Ovary (tissue), 9 donors: ENCODE data around the gene TENM3. TPM values are rescaled to one million over a fixed set of nuclear protein-coding genes. Genes with fewer than 3 reads are reported as not detected.
"Not testable (repeated sequence)": the region's sequence is repeated elsewhere in the genome, so short reads cannot be mapped to it uniquely, and the experiment has no call there.

Experiments
- DNase-seq, 5 donors: peaks; one replicate each; pipeline ENCODE4 v3.0.0-alpha.2; 2019 to 2020
- H3K27ac ChIP-seq, 2 donors: fragments of 200-600 bp; one replicate each; pipeline versions ENCODE4 v1.5.1 to v1.8.0; 2019 to 2022
- H3K27me3 ChIP-seq: fragments of 200-600 bp; one replicate; pipeline ENCODE4 v1.8.0; 2022
- H3K36me3 ChIP-seq: fragments of 200-600 bp; sonication (generic); one replicate; pipeline ENCODE4 v1.5.1; 2019
- H3K4me1 ChIP-seq: one replicate; pipeline ENCODE4 v1.8.1; 2013; ENCODE audit warnings: mild to moderate bottlenecking, moderate library complexity; ENCODE audit not compliant: insufficient read depth
- H3K4me3 ChIP-seq: fragments of 200-600 bp; sonication (generic); one replicate; pipeline ENCODE4 v1.5.1; 2017
- H3K9me3 ChIP-seq, 2 donors: fragments of 200-600 bp in 1 of 2; sonication (generic) in 1 of 2; one replicate each; pipeline versions ENCODE4 v1.5.1 to v1.8.1; 2013 to 2019; ENCODE audit warnings: mild to moderate bottlenecking in 1 of 2, moderate library complexity in 1 of 2
- CTCF ChIP-seq, 3 donors: fragments of 450-650 bp in 2 of 3; fragments of 200-600 bp in 1 of 3; IDR thresholded peaks; one replicate each; pipeline versions ENCODE4 v1.5.1 to v1.8.0; 2016 to 2022; ENCODE audit warnings: antibody characterized with exemption in 3 of 3, mild to moderate bottlenecking in 1 of 3
- EP300 ChIP-seq: sonication (generic); formaldehyde crosslinking; IDR thresholded peaks from one replicate; pipeline ENCODE4 v1.6.1; 2017; ENCODE audit warnings: antibody characterized with exemption
- POLR2A ChIP-seq: fragments of 450-650 bp; IDR thresholded peaks from one replicate; pipeline ENCODE4 v1.6.1; 2017; ENCODE audit warnings: antibody characterized with exemption, mild to moderate bottlenecking, moderate library complexity
- WGBS, 3 donors: extraction: QIAGEN DNeasy Blood & Tissue Kit in 1 of 3; methylation state at CpG; one replicate each; pipeline versions ENCODE4 v1.1.5 to v1.1.7; 2013 to 2017; 5-methylcytosine and 5-hydroxymethylcytosine counted together
- intact Hi-C, 4 donors: fragments of 100-400 bp; cut with DNase I; formaldehyde crosslinking; loops; one replicate each; pipeline versions ENCODE4 v1.11.0 to v1.15.1; 2022 to 2023
- polyA plus RNA-seq, 2 donors: library from polyadenylated mRNA; stranded (reverse); fragments of 200-250 nt in 1 of 2; fragments of 350-450 nt in 1 of 2; fragmentation: Illumina TruSeq in 1 of 2; extraction: RNeasy Lipid Tissue Mini Kit (QIAGEN cat#74804) in 1 of 2; gene quantifications; one replicate each; pipeline ENCODE4 v1.2.3, GENCODE V29; 2013 to 2014
- total RNA-seq, 7 donors: library from RNA; depleted of rRNA in 2 of 7; stranded (reverse); fragments of >200 nt in 2 of 7; fragmentation: NEBNext Ultra II Directional in 3 of 7; extraction: Animal tissue kit (Norgen Biotek cat#: 25700) in 3 of 7; gene quantifications; one replicate each; pipeline versions ENCODE4 v1.1.0 to v1.2.4, GENCODE V29; 2016 to 2023
- donor health status: DM: no; HTN: no; CAD: no; lungs with moderate emphysema.
- donor health status: DM: no; HTN: no; CAD: no.
- donor health status: Bipolar disorder and iron deficiency.
- donor health status: DM: yes; HTN: yes; CAD: no.
- donor health status: DM: no; HTN: no; CAD: no.
- donor health status: DM: yes; HTN: yes; CAD: no.

Gene TENM3
- total and polyA plus RNA-seq, 9 donors = 0.82 to 16.1 (median 5.7) TPM

GRCh38 chr4:182238355-182238931 lies 4.8 kb upstream of the TENM3 start:
- Histone ChIP-seq H3K4me1 (no peaks in the 10 kb centered on the region), H3K27ac (no peak overlapping the region), H3K36me3 (no peaks in the 10 kb centered on the region), H3K27me3 (no peaks in the 10 kb centered on the region), H3K9me3 (no peaks in the 10 kb centered on the region), H3K4me3 (no peak overlapping the region)
- DNase-seq = no peak
- TF ChIP-seq POLR2A (no peak), EP300 (no peak), CTCF (IDR thresholded peaks at IDR 0.05) (no peak)
- intact Hi-C loops = no loop called here
- 64 to 69% (median 66%) methylated on average over 9 of the region's 9 CpGs for WGBS, 3 donors

GRCh38 chr4:182240161-182241130 lies 2.8 kb upstream of the TENM3 start:
- no peak for DNase-seq
- Histone ChIP-seq H3K27me3 (no peaks in the 10 kb centered on the region), H3K4me3 (no peak overlapping the region), H3K27ac (no peak overlapping the region), H3K36me3 (no peaks in the 10 kb centered on the region), H3K4me1 (no peaks in the 10 kb centered on the region), H3K9me3 (no peaks in the 10 kb centered on the region)
- TF ChIP-seq POLR2A (no peak), EP300 (no peak), CTCF (IDR thresholded peaks at IDR 0.05) (no peak)
- 41 to 52% (median 45%) methylated on average over 18 of the region's 18 CpGs for WGBS, 3 donors
- intact Hi-C loops = no loop called here

GRCh38 chr4:182242260-182242659 lies 942 bp upstream of the TENM3 start:
- intact Hi-C loops, H3K27me3 ChIP-seq, H3K27ac ChIP-seq, H3K36me3 ChIP-seq, H3K4me1 ChIP-seq, DNase-seq, H3K9me3 ChIP-seq, H3K4me3 ChIP-seq: not testable (repeated sequence)
- WGBS, 3 donors = 88 to 97% (median 92%) methylated on average over 4 of the region's 4 CpGs

- Histone ChIP-seq H3K27ac (no peak overlapping the region), H3K4me1 (no peaks in the 10 kb centered on the region), H3K36me3 (no peaks in the 10 kb centered on the region), H3K27me3 (no peaks in the 10 kb centered on the region), H3K9me3 (no peaks in the 10 kb centered on the region), H3K4me3 (no peak overlapping the region)
- WGBS, 3 donors = 82 to 86% (median 83%) methylated on average over 6 of the region's 6 CpGs
- intact Hi-C loops = no loop called here
- DNase-seq = no peak
- no peak for TF ChIP-seq POLR2A
- no peak for TF ChIP-seq EP300
- no peak for TF ChIP-seq CTCF (IDR thresholded peaks at IDR 0.05)
Measured at GRCh38 chr4:182242787-182243186, 415 bp upstream of the TENM3 start.

- H3K9me3 ChIP-seq = no peaks in the 10 kb centered on the region
- no peak overlapping the region for H3K4me3 ChIP-seq
- H3K36me3 ChIP-seq = no peaks in the 10 kb centered on the region
- intact Hi-C loops = no loop called here
- TF ChIP-seq EP300 (no peak), CTCF (IDR thresholded peaks at IDR 0.05) (no peak), POLR2A (no peak)
- H3K4me1 ChIP-seq = no peaks in the 10 kb centered on the region
- no peak for DNase-seq
- no peaks in the 10 kb centered on the region for H3K27me3 ChIP-seq
- H3K27ac ChIP-seq = no peak overlapping the region
- 35 to 57% (median 49%) methylated on average over 2 of the region's 2 CpGs for WGBS, 3 donors
Measured at GRCh38 chr4:182245041-182245440, 1.8 kb downstream of the TENM3 start.
